SHP77 (cell line): Measurements from ENCODE around the gene SLC38A1.

Experiments
- DNase-seq, 2 experiments: peaks; one replicate each; lab custom pipeline; 2025; lab: John Stamatoyannopoulos, UW

SLC38A1 gene

GRCh38 chr12:46230983-46231382 lies 37.9 kb downstream of the SLC38A1 start:
- no peak for DNase-seq

GRCh38 chr12:46230306-46230705 lies 38.5 kb downstream of the SLC38A1 start:
- DNase-seq, result no peak

DNA sequence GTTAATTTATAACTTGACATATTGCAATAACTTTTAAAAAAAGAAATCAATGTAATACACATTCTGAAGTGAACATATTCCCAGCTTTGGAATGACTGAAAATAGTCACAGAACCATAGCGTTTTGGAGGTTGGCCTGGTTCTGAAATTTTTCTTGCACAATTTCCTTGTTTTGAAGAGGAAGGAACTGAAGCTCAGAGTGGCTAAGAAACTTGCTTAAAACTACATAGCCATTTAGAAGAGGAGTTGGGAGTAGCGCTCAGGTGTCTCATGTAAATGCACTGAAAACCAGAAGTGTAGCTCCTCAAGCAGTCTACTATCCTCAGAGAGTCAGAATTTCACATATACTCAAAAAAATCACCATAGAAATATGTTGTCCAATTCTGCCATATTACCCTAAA lies 41.2 kb downstream of the SLC38A1 start:
- DNase-seq, result no peak

DNA sequence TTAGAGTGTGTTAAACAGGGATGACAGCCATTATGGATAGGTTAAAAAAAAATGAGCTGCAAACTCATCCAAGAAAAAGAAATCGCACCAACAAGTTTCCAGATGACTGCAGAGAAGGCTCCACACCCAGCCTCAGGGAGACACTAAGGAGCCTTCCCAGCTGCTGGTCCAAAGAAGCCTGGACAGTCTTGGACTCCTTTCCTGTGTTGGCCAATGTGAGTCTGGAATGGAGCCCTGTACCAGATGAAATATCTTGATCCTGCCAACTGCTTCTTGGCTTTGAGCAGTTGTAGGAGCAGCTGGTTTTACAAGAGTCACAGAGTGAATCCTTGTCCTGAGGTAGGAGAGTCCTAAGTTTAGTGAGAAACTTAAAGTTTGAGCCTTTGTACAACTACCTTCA lies 44.5 kb downstream of the SLC38A1 start:
- DNase-seq, result no peak

DNA sequence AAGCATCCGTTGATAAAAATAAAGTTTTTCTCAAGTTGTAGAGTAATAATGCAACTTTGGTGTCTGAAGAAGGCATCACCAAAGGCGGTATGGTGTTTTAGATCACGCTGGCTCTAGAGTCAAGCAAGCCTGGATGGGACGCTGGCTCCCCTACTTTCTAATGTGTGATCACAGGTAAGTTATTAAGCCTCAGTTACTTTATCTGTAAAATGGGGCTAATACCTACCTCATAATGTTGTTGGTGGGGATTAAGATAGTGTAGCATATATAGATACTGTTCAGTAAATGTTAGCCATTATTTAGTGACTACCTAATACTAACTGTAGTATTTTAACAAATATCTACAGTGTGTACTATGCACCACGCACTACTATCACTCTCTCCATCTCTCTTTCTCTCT lies 45.8 kb downstream of the SLC38A1 start:
- DNase-seq, result no peak

DNA sequence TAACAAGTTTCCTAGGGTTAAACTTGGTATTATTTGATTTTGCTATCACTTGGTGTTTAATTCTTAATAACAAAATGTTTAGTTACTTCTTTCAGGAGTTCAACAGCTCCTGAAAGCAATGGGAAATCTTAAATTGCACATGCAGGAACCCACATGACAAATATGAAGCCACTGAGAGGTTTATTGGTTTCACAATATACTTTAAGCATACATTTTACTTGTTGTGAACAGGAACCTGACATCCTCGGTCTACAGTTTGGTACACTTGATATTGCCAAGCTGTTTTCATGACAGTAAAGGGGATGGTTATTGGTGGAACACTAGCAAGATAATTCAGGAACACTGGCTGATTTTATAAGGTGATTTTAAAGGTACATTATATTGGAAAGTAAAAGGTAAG lies 46.2 kb downstream of the SLC38A1 start:
- DNase-seq, result no peak

DNA sequence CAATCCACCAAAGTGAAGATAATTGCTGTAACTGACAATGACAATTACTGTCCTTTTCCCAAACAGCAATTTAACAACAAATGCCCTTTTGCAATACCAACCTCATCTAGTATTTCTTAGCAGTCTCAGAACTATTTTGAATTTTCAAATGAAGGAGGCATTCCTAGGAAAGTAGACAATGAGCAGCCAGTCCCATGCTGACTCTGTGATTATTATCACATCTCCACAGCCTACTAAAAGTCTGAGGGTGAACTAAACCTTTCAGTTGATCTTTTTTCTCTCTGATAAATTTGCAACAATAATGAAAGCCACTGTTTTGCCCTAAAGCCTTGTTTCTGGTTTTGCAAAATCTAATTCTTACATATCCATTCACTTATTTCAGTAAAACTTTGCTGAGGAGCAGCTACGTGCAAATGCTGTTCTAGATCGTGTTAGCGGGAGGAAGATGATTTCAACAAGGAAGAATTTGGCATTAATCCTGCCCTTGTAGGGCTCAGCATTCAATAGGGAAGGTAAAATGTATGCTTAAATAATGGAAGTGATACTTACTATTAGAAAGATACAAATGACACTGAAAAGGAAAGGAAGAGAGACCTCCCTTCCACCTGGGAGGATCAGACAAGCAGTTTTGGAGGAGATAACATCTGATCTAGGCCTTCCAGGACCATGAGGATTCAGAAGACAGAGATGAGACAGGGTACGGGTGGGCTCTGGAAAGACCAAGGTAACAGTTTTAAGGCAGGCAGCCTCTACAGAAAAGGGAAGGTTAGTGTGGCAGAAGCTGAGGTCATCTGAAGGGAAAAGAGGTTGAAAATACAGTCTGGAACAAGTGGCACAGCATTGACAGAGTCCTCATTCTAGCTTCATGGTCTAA lies 47.4 kb downstream of the SLC38A1 start:
- DNase-seq, result no peak

- DNase-seq, result no peak
Measured at GRCh38 chr12:46219877-46220655, 48.8 kb downstream of the SLC38A1 start.

GRCh38 chr12:46219132-46219876 lies 49.5 kb downstream of the SLC38A1 start:
- DNase-seq, result no peak

DNA sequence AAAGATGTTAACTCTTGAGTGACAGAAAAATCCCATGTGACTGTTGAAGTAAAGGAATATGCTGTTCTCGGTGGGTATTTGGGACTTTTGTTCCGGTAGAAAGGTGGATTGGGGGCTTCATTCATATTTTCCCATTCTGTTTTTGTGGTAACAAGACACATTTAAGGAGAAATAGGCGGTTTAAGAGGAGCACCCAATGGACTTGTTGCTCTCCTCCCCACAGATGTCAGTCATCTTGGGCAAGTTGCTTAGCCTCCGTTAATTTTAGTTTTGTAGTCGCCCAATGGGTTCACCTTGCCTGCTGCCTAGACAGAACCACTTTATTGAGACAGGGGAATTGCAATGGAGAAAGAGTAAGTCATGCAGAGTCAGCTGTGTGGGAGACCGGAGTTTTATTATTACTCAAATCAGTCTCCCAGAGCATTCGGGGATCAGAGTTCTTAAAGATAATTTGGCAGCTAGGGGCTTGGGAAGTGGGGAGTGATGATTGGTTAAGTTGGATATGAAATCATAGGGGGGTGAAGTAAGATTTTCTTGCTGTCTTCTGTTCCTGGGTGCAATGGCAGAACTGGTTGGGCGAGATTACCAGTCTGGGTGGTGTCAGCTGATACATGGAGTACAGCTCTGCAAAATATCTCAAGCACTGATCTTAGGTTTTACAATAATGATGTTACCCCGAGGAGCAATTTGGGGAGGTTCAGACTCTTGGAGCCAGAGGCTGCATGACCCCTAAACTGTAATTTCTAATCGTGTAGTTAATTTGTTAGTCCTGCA lies 50.3 kb downstream of the SLC38A1 start:
- no peak for DNase-seq

- no peak for DNase-seq
Measured at GRCh38 chr12:46217541-46218321, 51.1 kb downstream of the SLC38A1 start.

GRCh38 chr12:46214668-46215436 lies 54.0 kb downstream of the SLC38A1 start:
- DNase-seq, result no peak

- DNase-seq, result no peak
Measured at GRCh38 chr12:46212108-46212982, 56.5 kb downstream of the SLC38A1 start.

GRCh38 chr12:46210873-46211439 lies 57.9 kb downstream of the SLC38A1 start:
- DNase-seq, result no peak

DNA sequence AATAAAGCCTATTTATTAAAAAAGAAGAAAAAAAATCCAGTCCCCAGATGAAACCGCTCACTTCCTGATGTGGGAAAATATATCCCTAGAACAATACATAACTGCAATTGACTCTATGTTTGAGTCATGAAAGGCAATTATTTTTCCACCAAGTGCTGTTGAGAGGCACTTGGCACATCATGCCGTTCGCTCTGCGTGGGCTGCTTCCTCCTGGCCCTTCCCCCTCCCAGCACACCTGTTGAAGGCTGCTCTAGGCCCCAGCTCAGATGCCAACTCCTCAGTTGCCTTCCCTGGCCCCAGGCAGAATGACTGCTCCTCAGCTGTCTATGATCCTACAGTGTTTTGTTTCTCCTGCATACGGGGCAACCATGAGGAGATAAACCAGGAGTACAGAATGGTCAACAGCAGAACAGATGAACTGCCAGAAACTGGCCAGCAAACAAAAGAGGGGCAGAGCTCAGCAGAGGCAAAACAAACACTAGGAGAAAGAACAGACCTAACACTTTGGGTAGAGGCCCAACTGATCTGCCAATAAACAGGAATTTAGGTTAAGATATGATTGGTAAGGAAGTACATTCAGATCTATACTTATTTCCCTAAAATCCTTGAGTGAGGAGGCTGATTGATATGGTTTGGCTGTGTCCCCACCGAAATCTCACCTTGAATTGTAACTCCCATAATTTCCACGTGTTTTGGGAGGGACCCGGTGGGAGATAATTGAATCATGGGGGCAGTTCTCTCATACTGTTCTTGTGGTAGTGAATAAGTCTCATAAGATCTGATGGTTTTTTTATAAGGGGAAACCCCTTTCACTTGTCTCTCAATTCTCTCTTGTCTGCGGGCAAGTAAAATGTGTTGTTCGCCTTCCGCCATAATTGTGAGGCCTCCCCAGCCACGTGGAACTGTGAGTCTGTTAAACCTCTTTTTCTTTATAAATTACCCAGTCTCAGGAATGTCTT lies 58.6 kb downstream of the SLC38A1 start:
- peak; percentile 85 to 86 for DNase-seq

- no peak for DNase-seq
Measured at GRCh38 chr12:46209170-46209569, 59.7 kb downstream of the SLC38A1 start.

- DNase-seq, result no peak
Measured at GRCh38 chr12:46208370-46208769, 60.5 kb downstream of the SLC38A1 start.

GRCh38 chr12:46207644-46208043 lies 61.2 kb downstream of the SLC38A1 start:
- DNase-seq, result no peak
